Measurements from ENCODE around the gene NRIP1.

DNA sequence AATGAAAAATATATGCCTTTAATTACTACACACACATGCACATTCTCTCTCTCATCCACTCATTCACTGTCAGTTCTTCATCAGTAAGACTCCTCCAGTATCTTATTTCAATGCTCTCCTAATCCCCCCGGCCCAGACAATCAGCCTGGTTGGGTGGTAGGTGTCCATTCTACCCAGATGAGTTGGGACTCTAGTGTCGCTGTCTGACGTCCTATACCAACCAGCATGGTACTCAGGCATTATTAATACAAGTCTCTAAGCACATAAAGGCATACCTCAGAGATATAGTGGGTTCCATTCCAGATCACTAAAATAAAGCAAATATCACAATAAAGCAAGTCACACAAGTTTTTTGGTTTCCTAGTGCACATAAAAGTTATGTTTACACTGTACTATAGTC lies 19.8 kb downstream of the NRIP1 start:
- TF ChIP-seq, protein P1, sequence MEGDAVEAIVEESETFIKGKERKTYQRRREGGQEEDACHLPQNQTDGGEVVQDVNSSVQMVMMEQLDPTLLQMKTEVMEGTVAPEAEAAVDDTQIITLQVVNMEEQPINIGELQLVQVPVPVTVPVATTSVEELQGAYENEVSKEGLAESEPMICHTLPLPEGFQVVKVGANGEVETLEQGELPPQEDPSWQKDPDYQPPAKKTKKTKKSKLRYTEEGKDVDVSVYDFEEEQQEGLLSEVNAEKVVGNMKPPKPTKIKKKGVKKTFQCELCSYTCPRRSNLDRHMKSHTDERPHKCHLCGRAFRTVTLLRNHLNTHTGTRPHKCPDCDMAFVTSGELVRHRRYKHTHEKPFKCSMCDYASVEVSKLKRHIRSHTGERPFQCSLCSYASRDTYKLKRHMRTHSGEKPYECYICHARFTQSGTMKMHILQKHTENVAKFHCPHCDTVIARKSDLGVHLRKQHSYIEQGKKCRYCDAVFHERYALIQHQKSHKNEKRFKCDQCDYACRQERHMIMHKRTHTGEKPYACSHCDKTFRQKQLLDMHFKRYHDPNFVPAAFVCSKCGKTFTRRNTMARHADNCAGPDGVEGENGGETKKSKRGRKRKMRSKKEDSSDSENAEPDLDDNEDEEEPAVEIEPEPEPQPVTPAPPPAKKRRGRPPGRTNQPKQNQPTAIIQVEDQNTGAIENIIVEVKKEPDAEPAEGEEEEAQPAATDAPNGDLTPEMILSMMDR (IDR thresholded peaks at IDR 0.05; ENCODE audit: low read depth, low read length, poor library complexity, severe bottlenecking), result no peak
- TF ChIP-seq EZH2phosphoT487 (IDR thresholded peaks at IDR 0.05; ENCODE audit: borderline replicate concordance, low read length), result no peak

All from DOHH2 (cell line).